Fibroblast of lung (primary cell): ENCODE results near the gene DNAH8. TPM values are rescaled to one million over a fixed set of nuclear protein-coding genes. Genes with fewer than 3 reads are reported as not detected.
"Not testable (repeated sequence)": the region's sequence is repeated elsewhere in the genome, so short reads cannot be mapped to it uniquely, and the experiment has no call there.

Experiments
- DNase-seq, 2 donors: peaks; one replicate each; pipeline versions ENCODE4 v3.0.0 to v3.0.0-alpha.2; 2010; ENCODE audit warnings: low read depth in 2 of 2
- H2AFZ ChIP-seq: 2 replicates; pipeline ENCODE4 v1.5.1; 2012; ENCODE audit warnings: low read length, control low read depth, inconsistent platforms
- H3K27ac ChIP-seq: 2 replicates; pipeline ENCODE4 v1.5.1; 2011; ENCODE audit warnings: low read length, control low read depth; ENCODE audit not compliant: insufficient read depth
- H3K27me3 ChIP-seq: 2 replicates; pipeline ENCODE4 v1.5.1; 2011; ENCODE audit warnings: mild to moderate bottlenecking, low read length; ENCODE audit not compliant: control insufficient read depth, insufficient read depth
- H3K36me3 ChIP-seq: 2 replicates; pipeline ENCODE4 v1.5.1; 2011; ENCODE audit warnings: low read length; ENCODE audit not compliant: control insufficient read depth, insufficient read depth
- H3K4me1 ChIP-seq: 2 replicates; pipeline ENCODE4 v1.5.1; 2011; ENCODE audit warnings: low read length; ENCODE audit not compliant: control insufficient read depth, insufficient read depth; ENCODE audit errors: extremely low read depth
- H3K4me2 ChIP-seq: 2 replicates; pipeline ENCODE4 v1.5.1; 2011; ENCODE audit warnings: low read length, control low read depth; ENCODE audit not compliant: insufficient read depth; ENCODE audit errors: extremely low read depth
- H3K4me3 ChIP-seq, 4 experiments: fragments of 200-600 bp in 1 of 4; sonication (generic) in 1 of 4; replicated peaks in 1 of 4; 2 replicates each; pipeline ENCODE4 v1.5.1; 2011 to 2016; ENCODE audit warnings: low read length in 4 of 4, low read depth in 3 of 4, mild to moderate bottlenecking in 3 of 4, control low read depth in 2 of 4, inconsistent platforms in 1 of 4, mixed read lengths in 1 of 4; ENCODE audit not compliant: insufficient read depth in 1 of 4; ENCODE audit errors: control extremely low read depth in 1 of 4
- H3K79me2 ChIP-seq: 2 replicates; pipeline ENCODE4 v1.5.1; 2012; ENCODE audit warnings: mild to moderate bottlenecking, low read length, inconsistent platforms; ENCODE audit not compliant: control insufficient read depth, insufficient read depth
- H3K9ac ChIP-seq: 2 replicates; pipeline ENCODE4 v1.5.1; 2011; ENCODE audit warnings: mild to moderate bottlenecking, low read length, control low read depth; ENCODE audit not compliant: insufficient read depth
- H3K9me3 ChIP-seq: 2 replicates; pipeline ENCODE4 v1.5.1; 2012; ENCODE audit warnings: low read depth, low read length; ENCODE audit not compliant: control insufficient read depth, insufficient read depth
- H4K20me1 ChIP-seq: 2 replicates; pipeline ENCODE4 v1.5.1; 2011; ENCODE audit warnings: low read length; ENCODE audit not compliant: control insufficient read depth, insufficient read depth; ENCODE audit errors: extremely low read depth
- CTCF ChIP-seq, 2 donors: IDR thresholded peaks in 1 of 2; conservative IDR thresholded peaks in 1 of 2; 1 replicate in 1 of 2; 2 replicates in 1 of 2; pipeline ENCODE4 v1.5.1; 2011 to 2012; ENCODE audit warnings: low read length in 2 of 2, control low read depth in 1 of 2, inconsistent platforms in 1 of 2, low read depth in 1 of 2, mild to moderate bottlenecking in 1 of 2
- EZH2 ChIP-seq: IDR thresholded peaks from 2 replicates; pipeline ENCODE4 v1.5.1; 2012; ENCODE audit warnings: low read length, control low read depth, mild to moderate bottlenecking; ENCODE audit errors: missing control alignments
- polyA plus RNA-seq, 2 donors: library from polyadenylated mRNA; depleted of rRNA in 1 of 2; stranded (reverse) in 1 of 2; unstranded in 1 of 2; fragments of >200 nt; gene quantifications; 2 replicates each; pipeline ENCODE4 v1.2.1, GENCODE V29; 2011 to 2012; ENCODE audit warnings: missing spikeins in 1 of 2
- total RNA-seq: library from RNA; depleted of rRNA; stranded (reverse); fragments of >200 nt; gene quantifications from 2 replicates; pipeline ENCODE4 v1.2.1, GENCODE V29; 2014

DNAH8 gene
- total and polyA plus RNA-seq, 2 donors (not counting 1 experiment from before 2014, with no cell fraction given) = under 0.01 TPM; not detected in 1

- no peak for TF ChIP-seq CTCF (conservative IDR thresholded peaks at IDR 0.05 in 1 of 2, IDR thresholded peaks at IDR 0.05 in 1 of 2; ENCODE audit: low read depth in 1 of 2, low read length in 2 of 2)
- TF ChIP-seq EZH2 = no peak
- peaks cover 18% of the 10 kb centered on the region for H3K79me2 ChIP-seq
Observed at GRCh38 chr6:38695933-38696332, 19.2 kb upstream of the DNAH8 start.

GRCh38 chr6:38696345-38696744 is 18.8 kb upstream of the DNAH8 start:
- Histone ChIP-seq H3K27ac (no peak overlapping the region), H4K20me1 (no peaks in the 10 kb centered on the region), H3K79me2 (peaks cover 18% of the 10 kb centered on the region), H3K4me2 (no peak overlapping the region), H3K36me3 (no peaks in the 10 kb centered on the region), H2AFZ (no peak overlapping the region), H3K9ac (no peak overlapping the region), H3K4me1 (no peaks in the 10 kb centered on the region), H3K9me3 (no peaks in the 10 kb centered on the region), H3K4me3 (no peak overlapping the region), H3K27me3 (no peaks in the 10 kb centered on the region)
- TF ChIP-seq EZH2 = no peak
- TF ChIP-seq CTCF (conservative IDR thresholded peaks at IDR 0.05 in 1 of 2, IDR thresholded peaks at IDR 0.05 in 1 of 2; ENCODE audit: low read depth in 1 of 2, low read length in 2 of 2) = no peak
- DNase-seq = no peak

More at GRCh38 chr6:38695933-38696332, 19.2 kb upstream of the DNAH8 start:
- Histone ChIP-seq H3K9ac (no peak overlapping the region), H3K4me1 (no peaks in the 10 kb centered on the region), H3K27ac (no peak overlapping the region), H3K4me3 (no peak overlapping the region), H3K9me3 (no peaks in the 10 kb centered on the region), H3K27me3 (no peaks in the 10 kb centered on the region), H4K20me1 (no peaks in the 10 kb centered on the region), H3K36me3 (no peaks in the 10 kb centered on the region), H2AFZ (no peak overlapping the region), H3K4me2 (no peak overlapping the region)
- no peak for DNase-seq

- no peak overlapping the region for H2AFZ ChIP-seq
- no peaks in the 10 kb centered on the region for H3K36me3 ChIP-seq
- H3K9ac ChIP-seq = no peak overlapping the region
- no peak for DNase-seq
- peaks cover 22% of the 10 kb centered on the region for H3K79me2 ChIP-seq
- H3K4me3 ChIP-seq = no peak overlapping the region
- H3K4me1 ChIP-seq = no peaks in the 10 kb centered on the region
- H3K27ac ChIP-seq = no peak overlapping the region
- no peaks in the 10 kb centered on the region for H3K9me3 ChIP-seq
- no peak for TF ChIP-seq CTCF (conservative IDR thresholded peaks at IDR 0.05 in 1 of 2, IDR thresholded peaks at IDR 0.05 in 1 of 2; ENCODE audit: low read depth in 1 of 2, low read length in 2 of 2)
- no peak for TF ChIP-seq EZH2
- no peaks in the 10 kb centered on the region for H3K27me3 ChIP-seq
- H4K20me1 ChIP-seq = no peaks in the 10 kb centered on the region
- H3K4me2 ChIP-seq = no peak overlapping the region
Observed at GRCh38 chr6:38697846-38698245, 17.3 kb upstream of the DNAH8 start.

- H3K9me3 ChIP-seq, DNase-seq, H3K4me2 ChIP-seq, H3K4me1 ChIP-seq, H4K20me1 ChIP-seq, H3K36me3 ChIP-seq, H3K4me3 ChIP-seq, H3K9ac ChIP-seq, H2AFZ ChIP-seq, H3K27me3 ChIP-seq, H3K27ac ChIP-seq: not testable (repeated sequence)
- H3K79me2 ChIP-seq = peaks cover 22% of the 10 kb centered on the region
Observed at GRCh38 chr6:38699702-38700101, 15.4 kb upstream of the DNAH8 start.
